ENCODE results near the gene RAB40C.

DNA sequence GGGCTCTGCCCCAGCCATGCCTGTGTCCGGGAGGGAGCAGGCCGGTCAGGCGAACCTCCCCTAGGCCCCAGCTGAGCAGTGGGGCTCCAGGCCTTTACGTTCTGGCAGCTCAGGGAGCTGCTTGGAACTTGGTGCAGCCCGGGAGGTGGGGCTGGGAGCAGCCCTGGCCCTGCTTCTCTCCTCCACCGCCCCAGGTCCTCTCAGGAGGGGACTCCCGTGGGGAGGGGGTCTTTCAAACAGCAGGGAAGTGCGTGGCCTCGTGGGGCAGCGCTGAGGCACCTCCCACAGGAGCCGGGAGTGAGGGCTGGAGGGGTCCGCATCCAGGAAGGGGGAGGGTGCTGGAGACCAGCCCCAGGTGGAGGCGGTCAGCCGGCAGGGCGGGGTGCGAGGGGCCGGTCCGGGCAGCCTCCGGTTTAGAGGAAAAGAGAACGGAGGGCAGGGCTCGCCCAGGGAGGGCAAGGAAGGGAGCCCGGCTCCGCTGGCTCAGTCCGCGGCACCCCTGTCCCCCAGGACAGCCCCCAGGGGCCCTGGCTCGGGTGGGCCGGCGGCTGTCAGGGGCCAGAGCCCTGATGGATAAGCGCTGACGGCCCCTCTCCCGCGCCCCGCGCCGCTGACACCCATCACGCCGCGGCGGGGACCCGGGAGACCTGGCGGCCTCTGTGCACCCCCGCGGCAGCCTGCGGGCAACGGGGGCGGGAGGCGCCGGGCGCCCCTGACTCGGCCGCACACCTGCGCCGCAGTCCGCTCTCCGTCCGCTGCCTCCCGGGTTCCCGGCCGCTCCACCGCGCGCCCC is 30.3 kb upstream of the RAB40C start:
- TF ChIP-seq, protein P1, sequence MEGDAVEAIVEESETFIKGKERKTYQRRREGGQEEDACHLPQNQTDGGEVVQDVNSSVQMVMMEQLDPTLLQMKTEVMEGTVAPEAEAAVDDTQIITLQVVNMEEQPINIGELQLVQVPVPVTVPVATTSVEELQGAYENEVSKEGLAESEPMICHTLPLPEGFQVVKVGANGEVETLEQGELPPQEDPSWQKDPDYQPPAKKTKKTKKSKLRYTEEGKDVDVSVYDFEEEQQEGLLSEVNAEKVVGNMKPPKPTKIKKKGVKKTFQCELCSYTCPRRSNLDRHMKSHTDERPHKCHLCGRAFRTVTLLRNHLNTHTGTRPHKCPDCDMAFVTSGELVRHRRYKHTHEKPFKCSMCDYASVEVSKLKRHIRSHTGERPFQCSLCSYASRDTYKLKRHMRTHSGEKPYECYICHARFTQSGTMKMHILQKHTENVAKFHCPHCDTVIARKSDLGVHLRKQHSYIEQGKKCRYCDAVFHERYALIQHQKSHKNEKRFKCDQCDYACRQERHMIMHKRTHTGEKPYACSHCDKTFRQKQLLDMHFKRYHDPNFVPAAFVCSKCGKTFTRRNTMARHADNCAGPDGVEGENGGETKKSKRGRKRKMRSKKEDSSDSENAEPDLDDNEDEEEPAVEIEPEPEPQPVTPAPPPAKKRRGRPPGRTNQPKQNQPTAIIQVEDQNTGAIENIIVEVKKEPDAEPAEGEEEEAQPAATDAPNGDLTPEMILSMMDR (IDR thresholded peaks at IDR 0.05) = no peak
- no peak for TF ChIP-seq POLR2A (IDR thresholded peaks at IDR 0.05)
